ENCODE data around the gene SECISBP2L. TPM values are rescaled to one million over a fixed set of nuclear protein-coding genes. Genes with fewer than 3 reads are reported as not detected.

Gene SECISBP2L
- total and polyA plus RNA-seq, 9 of the 15 experiments (the other 6 are each of a cell fraction or from before 2014, with no cell fraction given): 0.55 to 14.1 (median 10.4) TPM

DNA sequence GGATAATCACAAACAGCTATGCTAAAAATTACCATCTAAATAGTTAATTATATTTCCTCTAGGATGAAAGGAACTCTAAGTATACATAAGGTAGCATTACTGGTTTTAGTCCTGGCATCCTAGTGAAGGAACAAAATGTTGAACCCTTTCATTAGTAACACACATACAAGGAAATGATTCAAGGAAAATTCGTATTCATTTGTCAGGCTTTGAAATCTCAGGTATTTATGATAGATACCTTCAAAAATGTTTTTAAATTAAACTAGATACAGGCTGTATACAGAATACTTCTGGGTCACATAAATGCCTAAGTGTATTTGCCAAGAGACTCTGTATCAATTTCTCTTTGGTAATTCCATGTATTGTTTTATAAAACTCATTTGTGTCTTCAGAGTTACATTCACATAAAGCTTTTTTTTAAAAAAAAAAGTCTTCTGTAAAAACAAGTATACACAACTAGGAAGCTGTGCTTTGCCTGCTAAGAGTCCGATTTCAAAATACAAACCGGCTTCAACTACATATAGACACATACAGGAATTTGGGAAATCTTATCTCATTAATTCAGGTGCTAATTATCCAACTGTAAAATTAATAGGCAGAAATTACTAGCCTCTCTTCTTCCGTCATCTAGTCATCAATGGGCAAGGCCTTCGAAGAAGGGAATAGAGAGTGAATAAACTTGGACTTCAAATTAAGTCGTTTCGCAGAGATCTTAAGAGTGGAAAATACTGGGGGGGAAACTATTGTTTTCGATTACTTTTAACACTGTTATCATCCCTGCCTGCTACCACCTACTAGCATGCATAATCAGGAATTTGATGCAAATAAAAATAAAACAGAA lies 1.3 kb downstream of the SECISBP2L start (continued):
- TF ChIP-seq YY1 (IDR thresholded peaks at IDR 0.05; ENCODE audit: borderline replicate concordance in 1 of 3, control insufficient read depth in 1 of 3, extremely low read depth in 1 of 3, insufficient read depth in 3 of 3, insufficient read length in 1 of 3, insufficient replicate concordance in 2 of 3, low read depth in 1 of 3, low read length in 2 of 3) (no peak), NRF1 (conservative IDR thresholded peaks at IDR 0.05 in 1 of 2, IDR thresholded peaks at IDR 0.05 in 1 of 2) (no peak), ZSCAN29 (IDR thresholded peaks at IDR 0.05) (peak; percentile 68; the same call in 1 of the 2 replicates), SREBF2 (CRISPR knock-in tag; IDR thresholded peaks at IDR 0.05) (no peak)
- TF ChIP-seq, protein P1, sequence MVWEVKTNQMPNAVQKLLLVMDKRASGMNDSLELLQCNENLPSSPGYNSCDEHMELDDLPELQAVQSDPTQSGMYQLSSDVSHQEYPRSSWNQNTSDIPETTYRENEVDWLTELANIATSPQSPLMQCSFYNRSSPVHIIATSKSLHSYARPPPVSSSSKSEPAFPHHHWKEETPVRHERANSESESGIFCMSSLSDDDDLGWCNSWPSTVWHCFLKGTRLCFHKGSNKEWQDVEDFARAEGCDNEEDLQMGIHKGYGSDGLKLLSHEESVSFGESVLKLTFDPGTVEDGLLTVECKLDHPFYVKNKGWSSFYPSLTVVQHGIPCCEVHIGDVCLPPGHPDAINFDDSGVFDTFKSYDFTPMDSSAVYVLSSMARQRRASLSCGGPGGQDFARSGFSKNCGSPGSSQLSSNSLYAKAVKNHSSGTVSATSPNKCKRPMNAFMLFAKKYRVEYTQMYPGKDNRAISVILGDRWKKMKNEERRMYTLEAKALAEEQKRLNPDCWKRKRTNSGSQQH (CRISPR knock-in tag; IDR thresholded peaks at IDR 0.05): no peak

GRCh38 chr15:49044002-49044401 lies 2.2 kb downstream of the SECISBP2L start:
- Histone ChIP-seq H3K79me2 (ENCODE audit: control insufficient read depth, insufficient read depth, low read length) (peaks cover 59% of the 10 kb centered on the region), H3K9me1 (ENCODE audit: control insufficient read depth, insufficient read depth, low read length) (no peaks in the 10 kb centered on the region), H3K9ac (ENCODE audit: insufficient read depth in 1 of 2, low read depth in 2 of 2, low read length in 2 of 2) (peak overlapping the region in 1 of 2 experiments; percentile 87; a peak in 2 of 4 replicates), H3K27me3 (ENCODE audit: control insufficient read depth in 2 of 2, insufficient read depth in 2 of 2, low read length in 2 of 2) (no peaks in the 10 kb centered on the region), H3K9me3 (replicated peaks; ENCODE audit: control insufficient read depth, insufficient read depth, low read depth, low read length) (no peaks in the 10 kb centered on the region), H3K4me2 (ENCODE audit: insufficient read depth, low read length) (peak overlapping the region; percentile 57), H3K4me3 (no peak overlapping the region), H3K4me1 (replicated peaks in 1 of 2; ENCODE audit: control insufficient read depth in 2 of 2, insufficient read depth in 2 of 2, low read length in 2 of 2) (peaks cover 8 to 10% of the 10 kb centered on the region in 2 experiments; a peak in 4 of 5 replicates), H3K27ac (ENCODE audit: extremely low read depth, low read depth, low read length) (no peak overlapping the region), H4K20me1 (replicated peaks; ENCODE audit: control insufficient read depth, insufficient read depth, low read length) (0 out of 2 replicates have a peak, but pooled peaks cover 4% of the 10 kb centered on the region), H3K36me3 (ENCODE audit: control insufficient read depth, insufficient read depth, low read length) (0 out of 3 replicates have a peak, but pooled peaks cover 3% of the 10 kb centered on the region), H2AFZ (ENCODE audit: low read depth, low read length) (peak overlapping the region; percentile 29; the same call in 1 of the 2 replicates)
- CTCF ChIA-PET (ENCODE audit: low intra/inter-chr PET ratio): no interaction called here
- WGBS (ENCODE audit: insufficient coverage, low coverage, missing lambda C conversion rate): 27% methylated on average over 3 of the region's 3 CpGs
- intact Hi-C loops (cut with micrococcal nuclease): no loop called here
- ATAC-seq (no peak), DNase-seq (ENCODE audit: extremely low read depth in 1 of 4, low spot score in 3 of 4) (no peak), FAIRE-seq (no peak)
- POLR2A ChIA-PET: no interaction called here
- TF ChIP-seq ZNF696 (CRISPR knock-in tag; conservative IDR thresholded peaks at IDR 0.05): no peak
- TF ChIP-seq AFF1 (IDR thresholded peaks at IDR 0.05; ENCODE audit: low read depth in 1 of 2, partially characterized antibody in 2 of 2): no peak
- TF ChIP-seq POLR2G (IDR thresholded peaks at IDR 0.05; ENCODE audit: low read depth, low read length): no peak
- TF ChIP-seq ZNF253 (CRISPR knock-in tag; conservative IDR thresholded peaks at IDR 0.05): no peak
- in situ Hi-C loops (cut with MboI): no loop called here
- no TSS peak for BruUV-seq (replicated peaks)
